ENCODE data around the gene ACOT7. TPM values are rescaled to one million over a fixed set of nuclear protein-coding genes. Genes with fewer than 3 reads are reported as not detected.
A peak's percentile ranks its signal among the peaks of the same experiment; 100 is the strongest.

ACOT7 gene
- total and polyA plus RNA-seq, 12 donors: 4.0 to 40.4 (median 8.6) TPM

DNA sequence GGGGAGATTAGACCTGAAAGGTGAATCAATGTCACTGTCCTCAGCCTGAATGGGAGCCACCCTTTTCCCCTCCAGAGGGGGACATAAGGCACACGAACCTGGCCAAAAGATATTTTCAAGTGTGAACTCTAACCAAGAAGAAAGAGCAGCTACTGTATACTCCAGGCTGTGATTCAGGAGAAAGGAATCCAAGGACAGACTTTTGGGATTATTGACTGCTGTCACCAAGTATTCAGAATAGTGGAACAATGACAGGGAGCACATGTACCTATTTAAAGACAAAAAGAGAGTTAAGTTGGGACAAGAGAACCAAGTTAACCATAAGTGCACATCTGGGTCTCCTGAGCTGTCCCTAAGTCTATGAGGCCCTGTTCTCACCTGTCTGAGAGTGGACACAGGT, 160.2 kb downstream of the ACOT7 start:
- no peak for DNase-seq
- H3K27me3 ChIP-seq: peaks cover 0 to 1% (median 0%) of the 10 kb centered on the region in 7 donors
- peak overlapping the region in 7 of 10 donors; percentile 13 to 82 (median 64) for H3K27ac ChIP-seq
- TF ChIP-seq, protein P1, sequence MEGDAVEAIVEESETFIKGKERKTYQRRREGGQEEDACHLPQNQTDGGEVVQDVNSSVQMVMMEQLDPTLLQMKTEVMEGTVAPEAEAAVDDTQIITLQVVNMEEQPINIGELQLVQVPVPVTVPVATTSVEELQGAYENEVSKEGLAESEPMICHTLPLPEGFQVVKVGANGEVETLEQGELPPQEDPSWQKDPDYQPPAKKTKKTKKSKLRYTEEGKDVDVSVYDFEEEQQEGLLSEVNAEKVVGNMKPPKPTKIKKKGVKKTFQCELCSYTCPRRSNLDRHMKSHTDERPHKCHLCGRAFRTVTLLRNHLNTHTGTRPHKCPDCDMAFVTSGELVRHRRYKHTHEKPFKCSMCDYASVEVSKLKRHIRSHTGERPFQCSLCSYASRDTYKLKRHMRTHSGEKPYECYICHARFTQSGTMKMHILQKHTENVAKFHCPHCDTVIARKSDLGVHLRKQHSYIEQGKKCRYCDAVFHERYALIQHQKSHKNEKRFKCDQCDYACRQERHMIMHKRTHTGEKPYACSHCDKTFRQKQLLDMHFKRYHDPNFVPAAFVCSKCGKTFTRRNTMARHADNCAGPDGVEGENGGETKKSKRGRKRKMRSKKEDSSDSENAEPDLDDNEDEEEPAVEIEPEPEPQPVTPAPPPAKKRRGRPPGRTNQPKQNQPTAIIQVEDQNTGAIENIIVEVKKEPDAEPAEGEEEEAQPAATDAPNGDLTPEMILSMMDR (IDR thresholded peaks at IDR 0.05): no peak
- no peak overlapping the region for H3K4me3 ChIP-seq
- ATAC-seq: peak in 1 of 8 donors; percentile 12
- intact Hi-C loops (cut with DNase I): no loop called here
- no peaks in the 10 kb centered on the region for H3K9me3 ChIP-seq
- 30 to 42% methylated on average over 1 of the region's 1 CpG for WGBS, 2 donors
- H3K4me1 ChIP-seq: peaks cover 8 to 45% (median 34%) of the 10 kb centered on the region in 9 donors
- peaks cover 0 to 62% (median 25%) of the 10 kb centered on the region in 9 donors for H3K36me3 ChIP-seq

DNA sequence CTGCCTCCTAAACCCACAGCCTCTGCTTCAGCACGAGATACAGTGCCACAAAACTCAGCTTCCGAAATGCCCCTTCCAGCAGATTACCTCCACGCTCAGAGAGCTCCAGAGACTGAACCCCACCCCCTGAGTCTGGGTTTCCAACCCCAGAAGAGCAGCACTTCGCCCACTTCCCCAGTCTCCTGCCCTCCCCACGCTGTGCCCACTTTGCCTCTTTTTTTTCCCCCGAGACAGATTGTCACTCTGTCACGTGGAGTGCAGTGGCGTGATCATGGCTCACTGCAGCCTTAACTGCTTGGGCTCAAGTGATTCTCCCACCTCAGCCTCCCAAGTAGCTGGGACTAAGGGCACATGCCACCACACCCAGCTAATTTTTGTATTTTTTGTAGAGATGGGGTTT, 167.9 kb downstream of the ACOT7 start:
- H3K4me3 ChIP-seq: no peak overlapping the region
- no peaks in the 10 kb centered on the region for H3K27me3 ChIP-seq
- peaks cover 0 to 89% (median 54%) of the 10 kb centered on the region in 9 donors for H3K36me3 ChIP-seq
- intact Hi-C loops (cut with DNase I): no loop called here
- H3K4me1 ChIP-seq: peaks cover 16 to 47% (median 36%) of the 10 kb centered on the region in 9 donors
- H3K27ac ChIP-seq: peak overlapping the region in 3 of 10 donors; percentile 66 to 85 (median 78)
- H3K9me3 ChIP-seq: no peaks in the 10 kb centered on the region
- 72 to 80% methylated on average over 8 of the region's 8 CpGs for WGBS, 2 donors
- ATAC-seq (no peak), DNase-seq (no peak)
- TF ChIP-seq, protein P1 (IDR thresholded peaks at IDR 0.05): no peak

DNA sequence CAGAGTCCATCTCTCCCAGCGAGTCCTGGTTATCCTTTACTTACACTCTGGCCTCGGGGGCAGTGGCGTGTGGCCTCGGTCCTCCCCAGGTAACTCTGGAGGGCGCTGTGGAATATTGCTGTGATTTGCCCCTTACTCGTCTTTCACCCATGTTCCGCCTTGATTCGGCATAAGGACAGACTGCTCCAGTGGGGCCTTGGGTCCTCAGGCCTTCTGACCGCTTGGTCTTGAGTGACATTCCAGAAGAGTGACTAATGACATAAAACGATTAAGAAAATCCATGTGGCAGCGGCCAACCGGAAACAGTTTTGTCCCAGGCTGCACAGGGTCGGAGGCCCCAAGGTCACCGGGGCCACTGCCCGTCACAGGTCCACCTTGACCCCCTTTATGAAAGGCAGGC, 168.8 kb downstream of the ACOT7 start:
- WGBS, 2 donors: 59 to 70% methylated on average over 15 of the region's 15 CpGs
- peak overlapping the region in 8 of 10 donors; percentile 14 to 85 (median 45) for H3K27ac ChIP-seq
- H3K9me3 ChIP-seq: no peaks in the 10 kb centered on the region
- peaks cover 0 to 88% (median 47%) of the 10 kb centered on the region in 9 donors for H3K36me3 ChIP-seq
- no peaks in the 10 kb centered on the region for H3K27me3 ChIP-seq
- H3K4me3 ChIP-seq: no peak overlapping the region
- TF ChIP-seq, protein P1 (IDR thresholded peaks at IDR 0.05): no peak
- ATAC-seq (peak in 3 of 8 donors; percentile 3 to 25 (median 9)), DNase-seq (no peak)
- H3K4me1 ChIP-seq: peaks cover 16 to 47% (median 36%) of the 10 kb centered on the region in 9 donors
- intact Hi-C loops (cut with DNase I): no loop called here

DNA sequence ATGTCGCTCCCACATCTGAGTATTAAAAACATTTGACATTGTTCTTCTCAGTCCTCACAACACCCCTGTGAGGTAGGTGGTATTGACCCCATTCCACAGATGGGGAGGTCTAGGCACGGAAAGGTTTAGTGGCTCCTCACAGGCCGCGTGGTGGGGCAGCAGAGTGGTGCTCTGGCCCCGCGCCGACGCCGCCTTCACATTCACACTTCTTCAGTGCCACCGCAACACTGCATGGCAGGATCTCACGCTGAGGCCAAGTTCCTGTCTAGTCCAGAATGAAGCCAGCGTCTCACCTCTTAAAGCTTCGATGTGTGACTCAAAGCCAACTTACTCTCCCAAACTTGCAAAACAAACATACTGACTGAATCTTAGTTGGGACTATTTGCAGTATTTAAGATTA, 169.9 kb downstream of the ACOT7 start:
- DNase-seq: peak; percentile 49 to 67
- peak overlapping the region in 9 of 10 donors; percentile 30 to 85 (median 66) for H3K27ac ChIP-seq
- peaks cover 0 to 89% (median 41%) of the 10 kb centered on the region in 9 donors for H3K36me3 ChIP-seq
- peak; percentile 23 to 84 (median 62) for ATAC-seq
- intact Hi-C loops (cut with DNase I): loop anchor here in 1 of 10 donors (2.0 kb wide), 1 partner anchor 15 kb away; no protein-coding TSS in a partner anchor
- no peaks in the 10 kb centered on the region for H3K9me3 ChIP-seq
- H3K27me3 ChIP-seq: no peaks in the 10 kb centered on the region
- H3K4me3 ChIP-seq: no peak overlapping the region
- peaks cover 16 to 57% (median 36%) of the 10 kb centered on the region in 9 donors for H3K4me1 ChIP-seq
- TF ChIP-seq, protein P1 (IDR thresholded peaks at IDR 0.05): no peak
- WGBS, 2 donors: 61 to 81% methylated on average over 13 of the region's 13 CpGs

All from heart right ventricle (tissue), 16 donors.